Heart right ventricle (tissue), 16 donors: ENCODE data around the gene PAPSS2. TPM values are rescaled to one million over a fixed set of nuclear protein-coding genes. Genes with fewer than 3 reads are reported as not detected.
A peak's percentile ranks its signal among the peaks of the same experiment; 100 is the strongest.

Experiments
- ATAC-seq, 8 donors: fragments of 200-7000 bp; cut with Tn5 transposase; one replicate each; pipeline ENCODE4 v1.9.1; 2020; ENCODE audit warnings: mild to moderate bottlenecking in 8 of 8, moderate library complexity in 8 of 8, moderate number of reproducible peaks in 1 of 8
- DNase-seq, 2 donors: peaks; one replicate each; pipeline ENCODE4 v3.0.0-alpha.2; 2020
- H3K27ac ChIP-seq, 10 donors: fragments of 200-600 bp; sonication (generic) in 2 of 10; one replicate each; pipeline versions ENCODE4 v1.5.0 to v1.8.0; 2020 to 2022; ENCODE audit warnings: mild to moderate bottlenecking in 3 of 10
- H3K27me3 ChIP-seq, 7 donors: fragments of 200-600 bp; one replicate each; pipeline ENCODE4 v1.8.0; 2021 to 2022; ENCODE audit warnings: mild to moderate bottlenecking in 2 of 7
- H3K36me3 ChIP-seq, 9 donors: fragments of 200-600 bp; sonication (generic) in 1 of 9; one replicate each; pipeline versions ENCODE4 v1.5.0 to v1.8.0; 2020 to 2022; ENCODE audit warnings: mild to moderate bottlenecking in 2 of 9
- H3K4me1 ChIP-seq, 9 donors: fragments of 200-600 bp; sonication (generic) in 1 of 9; one replicate each; pipeline versions ENCODE4 v1.5.0 to v1.8.0; 2020 to 2022; ENCODE audit warnings: mild to moderate bottlenecking in 4 of 9
- H3K4me3 ChIP-seq, 10 donors: fragments of 200-600 bp; sonication (generic) in 2 of 10; one replicate each; pipeline versions ENCODE4 v1.5.0 to v1.8.0; 2020 to 2022; ENCODE audit warnings: mild to moderate bottlenecking in 7 of 10, moderate library complexity in 2 of 10
- H3K9me3 ChIP-seq, 11 donors: fragments of 200-600 bp in 10 of 11; sonication (generic) in 2 of 11; one replicate each; pipeline versions ENCODE4 v1.5.0 to v1.8.0; 2013 to 2022; ENCODE audit warnings: mild to moderate bottlenecking in 2 of 11, control low read depth in 1 of 11, moderate library complexity in 1 of 11
- WGBS, 2 donors: extraction: QIAGEN DNeasy Blood & Tissue Kit; methylation state at CpG; one replicate each; pipeline ENCODE4 v1.1.7; 2013; ENCODE audit warnings: inconsistent platforms in 1 of 2; 5-methylcytosine and 5-hydroxymethylcytosine counted together
- intact Hi-C, 10 donors: fragments of 100-400 bp; cut with DNase I; formaldehyde crosslinking; loops; one replicate each; pipeline versions ENCODE4 v1.11.1 to v1.14.2; 2022
- polyA plus RNA-seq, 2 donors: library from polyadenylated mRNA; stranded (reverse); fragments of 200-250 nt; gene quantifications; one replicate each; pipeline ENCODE4 v1.2.3, GENCODE V29; 2013
- total RNA-seq, 10 donors: library from RNA; stranded (reverse); fragmentation: NEBNext Ultra II Directional in 3 of 10; extraction: Animal tissue kit (Norgen Biotek cat#: 25700) in 3 of 10; gene quantifications; one replicate each; pipeline versions ENCODE4 v1.2.1 to v1.2.4, GENCODE V29; 2021 to 2023
- TF ChIP-seq, protein P1 (sequence below), 9 donors: fragments of 200-600 bp; sonication (generic) in 2 of 9; IDR thresholded peaks; one replicate each; pipeline versions ENCODE4 v1.5.0 to v1.8.0; 2021 to 2022; ENCODE audit warnings: antibody characterized with exemption in 9 of 9, mild to moderate bottlenecking in 5 of 9, moderate library complexity in 1 of 9
- donor health status: Arrhythmogenic right ventricular cardiomyopathy.
- donor health status: ischemic (EF 13 %, LVEDD 7.1; RV severe dilation, severe dysfunction).
- donor health status: healthy with polysubstance abuse.
- donor health status: DM: no; HTN: yes; CAD: no.
- donor health status: DM: no; HTN: no; CAD: no.
- donor health status: ischemic (EF 25% LVEDD 6.9; RV normal size, moderate dysfunction).
- donor health status: ischemic (EF 25% LVEDD 5.7; RV mildly dilated, moderate dysfunction).
- donor health status: healthy.
- donor health status: DM: yes; HTN: yes; CAD: no.
- donor health status: Ischemic cardiomyopathy.
- donor health status: ischemic (EF 35%, LVEDD 5.7; RV mildly dilated, moderate dysfunction).
- donor health status: nonischemic (EF 11% LVEDD 7.7; RV severe dilation, severe dysfunction).
- donor health status: DM: yes; HTN: yes; CAD: no.
- donor health status: PGD.
- donor health status: ischemic (EF 29% LVEDD 5.4; RV normal size, mild dysfunction).
- donor health status: nonischemic (EF 23%, LVEDD 6.1; RV moderate dilation, normal function).

Gene PAPSS2
- total and polyA plus RNA-seq, 12 donors, result 3.3 to 10.9 (median 6.2) TPM

- TF ChIP-seq, protein P1, sequence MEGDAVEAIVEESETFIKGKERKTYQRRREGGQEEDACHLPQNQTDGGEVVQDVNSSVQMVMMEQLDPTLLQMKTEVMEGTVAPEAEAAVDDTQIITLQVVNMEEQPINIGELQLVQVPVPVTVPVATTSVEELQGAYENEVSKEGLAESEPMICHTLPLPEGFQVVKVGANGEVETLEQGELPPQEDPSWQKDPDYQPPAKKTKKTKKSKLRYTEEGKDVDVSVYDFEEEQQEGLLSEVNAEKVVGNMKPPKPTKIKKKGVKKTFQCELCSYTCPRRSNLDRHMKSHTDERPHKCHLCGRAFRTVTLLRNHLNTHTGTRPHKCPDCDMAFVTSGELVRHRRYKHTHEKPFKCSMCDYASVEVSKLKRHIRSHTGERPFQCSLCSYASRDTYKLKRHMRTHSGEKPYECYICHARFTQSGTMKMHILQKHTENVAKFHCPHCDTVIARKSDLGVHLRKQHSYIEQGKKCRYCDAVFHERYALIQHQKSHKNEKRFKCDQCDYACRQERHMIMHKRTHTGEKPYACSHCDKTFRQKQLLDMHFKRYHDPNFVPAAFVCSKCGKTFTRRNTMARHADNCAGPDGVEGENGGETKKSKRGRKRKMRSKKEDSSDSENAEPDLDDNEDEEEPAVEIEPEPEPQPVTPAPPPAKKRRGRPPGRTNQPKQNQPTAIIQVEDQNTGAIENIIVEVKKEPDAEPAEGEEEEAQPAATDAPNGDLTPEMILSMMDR (IDR thresholded peaks at IDR 0.05), result no peak
- intact Hi-C loops, result loop anchor here in 2 of 10 donors (2.0 to 10.0 kb wide), 2 partner anchors 119 to 241 kb away; no protein-coding TSS in a partner anchor
- H3K4me1 ChIP-seq, result peaks cover 0 to 9% (median 0%) of the 10 kb centered on the region in 9 donors
- H3K27me3 ChIP-seq, result no peaks in the 10 kb centered on the region
- H3K27ac ChIP-seq, result peak overlapping the region in 1 of 10 donors; percentile 54
- WGBS, 2 donors, result 54 to 56% methylated on average over 4 of the region's 4 CpGs
- no peak overlapping the region for H3K4me3 ChIP-seq
- no peak for DNase-seq
- peaks cover 0 to 88% (median 9%) of the 10 kb centered on the region in 9 donors for H3K36me3 ChIP-seq
- no peak for ATAC-seq
- H3K9me3 ChIP-seq, result no peaks in the 10 kb centered on the region
These were observed 116.1 kb downstream of the PAPSS2 start for GRCh38 chr10:87775766-87776165.

GRCh38 chr10:87776328-87776727 lies 116.7 kb downstream of the PAPSS2 start:
- Histone ChIP-seq H3K4me3 (no peak overlapping the region), H3K27me3 (no peaks in the 10 kb centered on the region), H3K27ac (peak overlapping the region in 1 of 10 donors; percentile 54), H3K9me3 (no peaks in the 10 kb centered on the region), H3K4me1 (peaks cover 0 to 9% (median 0%) of the 10 kb centered on the region in 9 donors), H3K36me3 (peaks cover 0 to 89% (median 9%) of the 10 kb centered on the region in 9 donors)
- DNase-seq, result no peak
- TF ChIP-seq, protein P1 (IDR thresholded peaks at IDR 0.05), result no peak
- WGBS, 2 donors, result 96 to 98% methylated on average over 6 of the region's 6 CpGs
- no peak for ATAC-seq
- intact Hi-C loops, result loop anchor here in 2 of 10 donors (2.0 to 10.0 kb wide), 2 partner anchors 120 to 242 kb away; no protein-coding TSS in a partner anchor

- Histone ChIP-seq H3K4me1 (no peaks in the 10 kb centered on the region), H3K9me3 (no peaks in the 10 kb centered on the region), H3K27me3 (no peaks in the 10 kb centered on the region), H3K36me3 (peaks cover 0 to 85% (median 21%) of the 10 kb centered on the region in 9 donors), H3K4me3 (no peak overlapping the region), H3K27ac (no peak overlapping the region)
- no peak for DNase-seq
- TF ChIP-seq, protein P1 (IDR thresholded peaks at IDR 0.05), result no peak
- no peak for ATAC-seq
- 96 to 98% methylated on average over 2 of the region's 2 CpGs for WGBS, 2 donors
- intact Hi-C loops, result no loop called here
These were observed 121.9 kb downstream of the PAPSS2 start for GRCh38 chr10:87781545-87781944.

- peaks cover 0 to 85% (median 21%) of the 10 kb centered on the region in 9 donors for H3K36me3 ChIP-seq
- H3K9me3 ChIP-seq, result no peaks in the 10 kb centered on the region
- TF ChIP-seq, protein P1 (IDR thresholded peaks at IDR 0.05), result no peak
- H3K4me3 ChIP-seq, result no peak overlapping the region
- H3K27me3 ChIP-seq, result no peaks in the 10 kb centered on the region
- intact Hi-C loops, result no loop called here
- DNase-seq, result no peak
- H3K4me1 ChIP-seq, result no peaks in the 10 kb centered on the region
- WGBS, 2 donors, result 96% methylated on average over 6 of the region's 6 CpGs
- ATAC-seq, result no peak
- H3K27ac ChIP-seq, result no peak overlapping the region
These were observed 123.0 kb downstream of the PAPSS2 start for GRCh38 chr10:87782721-87783120.
